Muscle layer of duodenum (tissue), 2 donors: Measurements from ENCODE around the gene HOXA7.

ENCODE experiments used
- H3K27ac ChIP-seq: one replicate; pipeline ENCODE4 v1.7.0; 2013; ENCODE audit warnings: mild to moderate bottlenecking, low read length
- H3K27me3 ChIP-seq: one replicate; pipeline ENCODE4 v1.7.0; 2013; ENCODE audit warnings: low read depth, mild to moderate bottlenecking, control low read depth, low read length
- H3K36me3 ChIP-seq, 2 donors: one replicate each; pipeline ENCODE4 v1.7.0; 2013; ENCODE audit warnings: low read length in 2 of 2, control low read depth in 1 of 2, mild to moderate bottlenecking in 1 of 2; ENCODE audit not compliant: insufficient read depth in 2 of 2, control insufficient read depth in 1 of 2
- H3K4me1 ChIP-seq, 2 donors: one replicate each; pipeline ENCODE4 v1.7.0; 2013; ENCODE audit warnings: low read length in 2 of 2, mild to moderate bottlenecking in 2 of 2, control low read depth in 1 of 2, moderate library complexity in 1 of 2; ENCODE audit not compliant: insufficient read depth in 2 of 2, control insufficient read depth in 1 of 2
- H3K4me3 ChIP-seq, 2 donors: one replicate each; pipeline ENCODE4 v1.7.0; 2013; ENCODE audit warnings: low read length in 2 of 2, low read depth in 1 of 2, mild to moderate bottlenecking in 1 of 2
- H3K9me3 ChIP-seq, 2 donors: one replicate each; pipeline ENCODE4 v1.7.0; 2013; ENCODE audit warnings: low read length in 2 of 2, control low read depth in 1 of 2, mild to moderate bottlenecking in 1 of 2; ENCODE audit not compliant: control insufficient read depth in 1 of 2
- donor health status: healthy.

The HOXA7 gene

GRCh38 chr7:27139334-27140125, 16.9 kb downstream of the HOXA7 start:
- no peaks in the 10 kb centered on the region for H3K9me3 ChIP-seq
- H3K4me3 ChIP-seq: peak overlapping the region; percentile 83 to 91
- H3K27ac ChIP-seq: peak overlapping the region; percentile 97
- peaks cover 21 to 24% of the 10 kb centered on the region in 2 donors for H3K4me1 ChIP-seq
- peaks cover 2% of the 10 kb centered on the region for H3K27me3 ChIP-seq
- H3K36me3 ChIP-seq: no peaks in the 10 kb centered on the region

DNA sequence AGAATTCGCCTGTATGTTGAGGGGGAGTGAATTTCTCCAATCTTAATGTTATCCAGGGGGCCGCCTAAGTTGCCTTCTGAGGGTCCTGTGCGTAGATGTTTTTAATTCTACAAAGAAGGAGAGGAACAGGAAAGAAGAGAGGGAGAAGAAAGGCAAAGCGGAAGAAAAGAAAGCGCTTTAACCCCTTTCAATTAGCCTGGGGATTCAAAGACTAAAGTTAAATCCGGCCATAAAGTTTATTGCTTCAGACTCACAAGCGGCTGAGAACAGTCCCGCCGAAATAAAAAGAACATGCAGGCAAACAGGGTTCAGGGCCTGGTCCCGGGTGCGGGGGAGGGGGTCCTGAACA, 17.5 kb downstream of the HOXA7 start:
- no peaks in the 10 kb centered on the region for H3K9me3 ChIP-seq
- no peaks in the 10 kb centered on the region for H3K27me3 ChIP-seq
- H3K27ac ChIP-seq: peak overlapping the region; percentile 97
- H3K4me3 ChIP-seq: peak overlapping the region; percentile 83 to 91
- H3K36me3 ChIP-seq: no peaks in the 10 kb centered on the region
- H3K4me1 ChIP-seq: peaks cover 26 to 27% of the 10 kb centered on the region in 2 donors

DNA sequence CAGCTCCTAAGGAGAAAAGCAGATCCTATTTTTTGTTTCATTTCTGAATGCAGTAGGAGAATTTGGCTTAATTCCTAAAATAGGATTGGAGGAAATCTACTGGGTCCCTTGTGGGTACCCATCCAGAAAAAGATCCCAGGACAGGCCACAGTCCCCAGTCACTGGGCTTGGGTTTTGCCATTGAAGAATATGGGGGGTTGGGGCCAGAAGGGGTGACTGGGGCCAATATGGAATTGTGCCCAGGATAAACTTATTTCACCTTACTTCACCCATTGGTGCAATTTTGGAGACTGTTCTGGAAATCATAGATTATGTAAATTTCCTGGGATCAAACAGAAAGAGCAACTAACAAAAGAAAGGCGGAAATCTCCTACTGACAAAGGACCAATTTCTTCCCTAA, 18.0 kb downstream of the HOXA7 start:
- Histone ChIP-seq H3K4me1 (peaks cover 29 to 32% of the 10 kb centered on the region in 2 donors), H3K27me3 (no peaks in the 10 kb centered on the region), H3K9me3 (no peaks in the 10 kb centered on the region), H3K4me3 (peak overlapping the region; percentile 83 to 91), H3K36me3 (no peaks in the 10 kb centered on the region), H3K27ac (peak overlapping the region; percentile 97)

- H3K4me3 ChIP-seq: peak overlapping the region; percentile 83 to 91
- no peaks in the 10 kb centered on the region for H3K9me3 ChIP-seq
- peak overlapping the region; percentile 97 for H3K27ac ChIP-seq
- H3K36me3 ChIP-seq: no peaks in the 10 kb centered on the region
- H3K4me1 ChIP-seq: peaks cover 32 to 36% of the 10 kb centered on the region in 2 donors
- H3K27me3 ChIP-seq: no peaks in the 10 kb centered on the region
Measured at GRCh38 chr7:27137640-27138315, 18.7 kb downstream of the HOXA7 start.

DNA sequence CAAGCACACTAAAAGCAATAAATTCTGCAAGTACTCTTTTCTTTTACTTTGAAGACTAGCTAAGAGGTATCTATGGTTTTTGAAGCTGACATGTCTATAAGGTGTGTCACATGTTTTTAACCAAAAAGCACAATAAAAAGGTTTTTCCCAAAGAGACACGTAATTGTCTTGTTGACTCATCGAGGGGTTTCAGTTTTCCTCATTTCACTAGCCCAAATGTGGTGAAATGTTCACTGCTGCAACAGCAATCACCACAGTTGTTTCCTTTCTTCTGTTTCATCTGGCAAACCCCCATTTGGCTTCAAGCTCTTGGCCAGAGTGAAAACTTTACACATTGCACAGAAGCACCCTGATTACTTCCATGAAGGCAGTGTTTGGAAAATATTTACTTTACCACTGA, 22.1 kb downstream of the HOXA7 start:
- H3K4me1 ChIP-seq: peaks cover 29 to 39% of the 10 kb centered on the region in 2 donors
- no peaks in the 10 kb centered on the region for H3K9me3 ChIP-seq
- no peak overlapping the region for H3K4me3 ChIP-seq
- no peaks in the 10 kb centered on the region for H3K36me3 ChIP-seq
- H3K27ac ChIP-seq: peak overlapping the region; percentile 61
- no peaks in the 10 kb centered on the region for H3K27me3 ChIP-seq

- Histone ChIP-seq H3K27ac (peak overlapping the region; percentile 61), H3K4me1 (peaks cover 29 to 43% of the 10 kb centered on the region in 2 donors), H3K36me3 (no peaks in the 10 kb centered on the region), H3K27me3 (no peaks in the 10 kb centered on the region), H3K9me3 (no peaks in the 10 kb centered on the region), H3K4me3 (no peak overlapping the region)
Measured at GRCh38 chr7:27133409-27134231, 22.9 kb downstream of the HOXA7 start.

DNA sequence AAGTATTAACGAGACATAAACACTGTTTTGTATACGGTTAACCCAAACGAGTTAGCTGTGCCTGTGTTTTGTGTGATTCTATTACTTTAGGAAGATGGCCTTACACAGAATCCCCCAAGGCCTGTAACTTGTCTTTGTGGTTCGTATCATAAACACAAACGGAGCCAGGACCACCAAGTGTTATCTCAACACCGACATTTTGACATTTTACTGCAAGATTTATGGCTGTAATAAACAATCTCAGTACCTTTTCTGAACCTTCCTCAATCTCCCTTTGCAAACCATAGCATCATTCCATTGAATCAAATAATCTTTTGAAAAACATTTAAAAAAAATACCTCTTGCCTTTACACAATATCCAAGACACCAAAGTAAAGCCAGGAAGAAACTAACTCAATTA, 23.5 kb downstream of the HOXA7 start:
- Histone ChIP-seq H3K4me3 (no peak overlapping the region), H3K4me1 (peaks cover 29 to 45% of the 10 kb centered on the region in 2 donors), H3K9me3 (no peaks in the 10 kb centered on the region), H3K36me3 (no peaks in the 10 kb centered on the region), H3K27ac (peak overlapping the region; percentile 61), H3K27me3 (no peaks in the 10 kb centered on the region)

- Histone ChIP-seq H3K4me1 (peaks cover 30 to 52% of the 10 kb centered on the region in 2 donors), H3K9me3 (no peaks in the 10 kb centered on the region), H3K36me3 (no peaks in the 10 kb centered on the region), H3K27ac (no peak overlapping the region), H3K4me3 (no peak overlapping the region), H3K27me3 (no peaks in the 10 kb centered on the region)
Measured at GRCh38 chr7:27132214-27132613, 24.3 kb downstream of the HOXA7 start.

DNA sequence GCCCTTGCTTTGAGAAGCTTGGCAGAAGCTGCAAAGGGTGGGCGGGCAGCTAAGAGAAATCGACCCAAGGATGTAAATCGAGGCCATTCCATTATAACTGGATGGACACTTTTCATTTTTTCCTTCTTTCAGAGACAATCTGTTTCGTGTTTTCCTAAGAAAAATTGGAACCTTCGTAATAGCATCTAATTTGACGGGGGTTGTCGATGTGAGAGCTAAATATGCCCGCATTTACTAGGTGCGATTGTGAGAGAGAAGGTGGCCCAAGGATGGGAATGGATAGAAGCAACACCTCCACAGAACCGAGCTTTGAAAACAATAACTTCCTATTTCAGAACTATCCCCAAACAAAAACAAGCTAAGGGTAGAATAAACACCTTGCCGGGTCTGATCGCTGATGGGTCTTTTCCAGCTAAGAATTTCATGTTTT, 25.1 kb downstream of the HOXA7 start:
- peak overlapping the region; percentile 64 to 70 for H3K4me3 ChIP-seq
- no peaks in the 10 kb centered on the region for H3K27me3 ChIP-seq
- H3K9me3 ChIP-seq: no peaks in the 10 kb centered on the region
- H3K27ac ChIP-seq: peak overlapping the region; percentile 86
- H3K4me1 ChIP-seq: peaks cover 38 to 60% of the 10 kb centered on the region in 2 donors
- no peaks in the 10 kb centered on the region for H3K36me3 ChIP-seq

- Histone ChIP-seq H3K27ac (peak within 1 kb of the TSS; percentile 86), H3K9me3 (no peaks in the 10 kb centered on the region), H3K27me3 (no peaks in the 10 kb centered on the region), H3K36me3 (no peaks in the 10 kb centered on the region), H3K4me1 (peaks cover 34 to 57% of the 10 kb centered on the region in 2 donors), H3K4me3 (peak within 1 kb of the TSS; percentile 64 to 70)
Measured at GRCh38 chr7:27130540-27131389, 25.7 kb downstream of the HOXA7 start, which contains the start of gene HOXA4. Gene HOXA4, minus strand, starts transcription at chr7:27130757. Its CDS starts 24 bp downstream, at chr7:27130733.
